ENCODE results near the gene HOXA3. TPM values are rescaled to one million over a fixed set of nuclear protein-coding genes. Genes with fewer than 3 reads are reported as not detected.
A peak's percentile ranks its signal among the peaks of the same experiment; 100 is the strongest.

Gene HOXA3
- total and polyA plus RNA-seq, 2 of the 8 experiments (the other 6 are each of a cell fraction or from before 2014, with no cell fraction given): not detected

- ChIA-PET POLR2A (ENCODE audit: partially characterized antibody) (no interaction called here), CTCF (ENCODE audit: partially characterized antibody) (interaction anchor here (0.8 to 5.4 kb wide), 8 partner anchors 10 to 67 kb away, joined by 3 to 20 read pairs (median 4); partner anchors contain the start of genes EVX1, HOXA11, HOXA5 and HOXA9)
- Histone ChIP-seq H4K8ac (ENCODE audit: extremely low read depth, insufficient read depth, low read length) (no peak overlapping the region), H3K9me3 (ENCODE audit: insufficient read depth in 2 of 2, low read depth in 1 of 2, low read length in 1 of 2) (no peaks in the 10 kb centered on the region; a peak in 1 of 4 replicates), H2BK15ac (ENCODE audit: low read length) (no peak overlapping the region), H3K9ac (replicated peaks in 1 of 4; ENCODE audit: extremely low read depth in 1 of 4, low read depth in 3 of 4, low read length in 3 of 4) (no peak overlapping the region), H3K4ac (replicated peaks; ENCODE audit: insufficient read length, low read depth, low read length) (no peak overlapping the region), H2AFZ (ENCODE audit: low read length) (no peak overlapping the region), H2AK5ac (ENCODE audit: low read depth, low read length) (no peak overlapping the region), H3K79me2 (ENCODE audit: control insufficient read depth in 1 of 2, insufficient read depth in 2 of 2, low read length in 2 of 2) (no peaks in the 10 kb centered on the region), H3K56ac (replicated peaks; ENCODE audit: insufficient read length, low read depth, low read length) (no peak overlapping the region), H3K4me3 (ENCODE audit: extremely low read depth in 1 of 4, insufficient read depth in 2 of 4, low read depth in 3 of 4, low read length in 4 of 4) (no peak overlapping the region), H2BK20ac (ENCODE audit: low read length) (no peak overlapping the region), H3K27ac (ENCODE audit: low read depth, low read length) (no peak overlapping the region), H3K23me2 (ENCODE audit: low read depth, low read length) (no peaks in the 10 kb centered on the region; the same call in 1 of the 2 replicates), H2BK12ac (ENCODE audit: low read depth, low read length) (no peak overlapping the region), H4K5ac (ENCODE audit: insufficient read length, low read depth, low read length) (no peak overlapping the region), H4K20me1 (replicated peaks in 1 of 2; ENCODE audit: control insufficient read depth in 1 of 2, insufficient read depth in 2 of 2, low read length in 2 of 2) (peaks cover 39 to 55% of the 10 kb centered on the region in 2 experiments), H3K4me1 (replicated peaks in 1 of 4; ENCODE audit: control insufficient read depth in 3 of 4, insufficient read depth in 4 of 4, low read length in 3 of 4) (peaks cover 4 to 11% (median 5%) of the 10 kb centered on the region in 4 experiments; a peak in 5 of 7 replicates), H3K79me1 (ENCODE audit: low read depth, low read length) (no peaks in the 10 kb centered on the region), H2BK5ac (ENCODE audit: low read depth, low read length) (no peak overlapping the region), H2BK120ac (replicated peaks; ENCODE audit: low read depth, low read length) (no peak overlapping the region), H3K27me3 (replicated peaks in 1 of 4; ENCODE audit: control insufficient read depth in 3 of 4, extremely low read depth in 1 of 4, insufficient read depth in 3 of 4, low read length in 3 of 4) (peaks cover 95 to 100% (median 99%) of the 10 kb centered on the region in 4 experiments), H3K18ac (ENCODE audit: extremely low read depth, low read length) (no peak overlapping the region), H3K14ac (ENCODE audit: insufficient read length) (no peak overlapping the region), H3K36me3 (ENCODE audit: control insufficient read depth in 2 of 4, insufficient read depth in 4 of 4, low read length in 3 of 4) (peaks cover 0 to 18% (median 0%) of the 10 kb centered on the region in 4 experiments; a peak in 1 of 8 replicates), H3K4me2 (ENCODE audit: insufficient read depth in 1 of 2, low read depth in 2 of 2, low read length in 2 of 2) (no peak overlapping the region), H4K91ac (replicated peaks; ENCODE audit: insufficient read length, low read length) (no peak overlapping the region), H3K23ac (ENCODE audit: insufficient read length) (no peak overlapping the region)
- peak in 1 of 2 experiments; percentile 45 for DNase-seq (ENCODE audit: low read depth in 1 of 2, low spot score in 2 of 2)
- 43% methylated on average over 12 of the region's 12 CpGs; no CpG with 5 or more reads in 1 of the 2 experiments for WGBS, 2 experiments (ENCODE audit: extremely low coverage in 1 of 2, insufficient coverage in 1 of 2, insufficient read length in 1 of 2, insufficient replicate concordance in 2 of 2, low coverage in 1 of 2, low lambda C conversion rate in 2 of 2, missing lambda C conversion rate in 1 of 2)
- no peak for FAIRE-seq
- TF ChIP-seq KDM4A (IDR thresholded peaks at IDR 0.05; ENCODE audit: low read depth, low read length, severe bottlenecking) (no peak), E2F6 (IDR thresholded peaks at IDR 0.05) (no peak), ATF3 (IDR thresholded peaks at IDR 0.05; ENCODE audit: insufficient read depth, low read depth, low read length) (no peak), RNF2 (IDR thresholded peaks at IDR 0.05; ENCODE audit: borderline replicate concordance, low read depth, low read length, missing control alignments, poor library complexity, severe bottlenecking) (peak; percentile 84), EGR1 (IDR thresholded peaks at IDR 0.05; ENCODE audit: borderline replicate concordance, low read depth, low read length) (no peak)
These were observed 22.7 kb upstream of the HOXA3 start for GRCh38 chr7:27174874-27175625.
